Activated naive CD8-positive, alpha-beta T cell treated with anti-CD3 and anti-CD28 coated beads for 36 hours (primary cell): ENCODE results near the gene STRA8. TPM values are rescaled to one million over a fixed set of nuclear protein-coding genes. Genes with fewer than 3 reads are reported as not detected.

Experiments used
- DNase-seq: peaks from one replicate; pipeline ENCODE4 v3.0.0; 2021
- H3K27ac Mint-ChIP-seq: one replicate; pipeline ENCODE4 v1.8.0; 2022; ENCODE audit warnings: mild to moderate bottlenecking, moderate library complexity, mixed read lengths
- H3K27me3 Mint-ChIP-seq: one replicate; pipeline ENCODE4 v1.8.0; 2022; ENCODE audit warnings: mild to moderate bottlenecking, mixed read lengths
- H3K36me3 Mint-ChIP-seq: one replicate; pipeline ENCODE4 v1.8.0; 2021; ENCODE audit warnings: mild to moderate bottlenecking, mixed read lengths
- H3K4me1 Mint-ChIP-seq: one replicate; pipeline ENCODE4 v1.8.0; 2021; ENCODE audit warnings: mixed read lengths
- H3K4me3 Mint-ChIP-seq: one replicate; pipeline ENCODE4 v1.8.0; 2022; ENCODE audit warnings: mild to moderate bottlenecking, moderate library complexity, mixed read lengths
- H3K9me3 Mint-ChIP-seq: one replicate; pipeline ENCODE4 v1.8.0; 2022; ENCODE audit warnings: mixed read lengths
- total RNA-seq, 2 experiments: library from RNA; stranded (reverse); gene quantifications; one replicate each; pipeline ENCODE4 v1.2.3, GENCODE V29; 2021

STRA8 gene
- not detected for total RNA-seq

GRCh38 chr7:135233570-135233969 is at the start of gene STRA8:
TSS of gene STRA8 (plus strand) at chr7:135233838. CDS start at chr7:135240525, 6,687 bp downstream.
- no peak within 1 kb of the TSS for H3K4me3 Mint-ChIP-seq
- H3K9me3 Mint-ChIP-seq = peaks cover under 1% of the 10 kb centered on the region
- H3K36me3 Mint-ChIP-seq = no peaks in the 10 kb centered on the region
- DNase-seq = no peak
- no peaks in the 10 kb centered on the region for H3K27me3 Mint-ChIP-seq
- H3K27ac Mint-ChIP-seq = no peak within 1 kb of the TSS
- H3K4me1 Mint-ChIP-seq = peaks cover 7% of the 10 kb centered on the region

- peaks cover 27% of the 10 kb centered on the region for H3K9me3 Mint-ChIP-seq
- DNase-seq = no peak
- H3K4me3 Mint-ChIP-seq = no peak overlapping the region
- H3K27ac Mint-ChIP-seq = no peak overlapping the region
- no peaks in the 10 kb centered on the region for H3K27me3 Mint-ChIP-seq
- no peaks in the 10 kb centered on the region for H3K4me1 Mint-ChIP-seq
- H3K36me3 Mint-ChIP-seq = peaks cover 73% of the 10 kb centered on the region
Observed at GRCh38 chr7:135184254-135184841, 49.3 kb upstream of the STRA8 start.

GRCh38 chr7:135185471-135186260 is 48.0 kb upstream of the STRA8 start:
- Mint-ChIP-seq H3K9me3 (peaks cover 19% of the 10 kb centered on the region), H3K36me3 (peaks cover 71% of the 10 kb centered on the region), H3K4me1 (no peaks in the 10 kb centered on the region), H3K4me3 (no peak overlapping the region), H3K27me3 (no peaks in the 10 kb centered on the region), H3K27ac (no peak overlapping the region)
- DNase-seq = no peak

GRCh38 chr7:135186261-135186540 is 47.4 kb upstream of the STRA8 start:
- Mint-ChIP-seq H3K27ac (no peak overlapping the region), H3K27me3 (no peaks in the 10 kb centered on the region), H3K4me3 (no peak overlapping the region), H3K36me3 (peaks cover 68% of the 10 kb centered on the region), H3K9me3 (peaks cover 17% of the 10 kb centered on the region), H3K4me1 (no peaks in the 10 kb centered on the region)
- DNase-seq = no peak

GRCh38 chr7:135186841-135187253 is 46.8 kb upstream of the STRA8 start:
- peaks cover 65% of the 10 kb centered on the region for H3K36me3 Mint-ChIP-seq
- DNase-seq = no peak
- H3K4me1 Mint-ChIP-seq = no peaks in the 10 kb centered on the region
- no peak overlapping the region for H3K27ac Mint-ChIP-seq
- H3K9me3 Mint-ChIP-seq = peaks cover 12% of the 10 kb centered on the region
- H3K27me3 Mint-ChIP-seq = no peaks in the 10 kb centered on the region
- H3K4me3 Mint-ChIP-seq = no peak overlapping the region

GRCh38 chr7:135188298-135188984 is 45.2 kb upstream of the STRA8 start:
- H3K9me3 Mint-ChIP-seq = peaks cover 5% of the 10 kb centered on the region
- no peaks in the 10 kb centered on the region for H3K27me3 Mint-ChIP-seq
- no peak overlapping the region for H3K4me3 Mint-ChIP-seq
- no peak overlapping the region for H3K27ac Mint-ChIP-seq
- H3K36me3 Mint-ChIP-seq = peaks cover 55% of the 10 kb centered on the region
- DNase-seq = no peak
- no peaks in the 10 kb centered on the region for H3K4me1 Mint-ChIP-seq

GRCh38 chr7:135189221-135189662 is 44.4 kb upstream of the STRA8 start:
- Mint-ChIP-seq H3K36me3 (peaks cover 51% of the 10 kb centered on the region), H3K4me1 (no peaks in the 10 kb centered on the region), H3K9me3 (no peaks in the 10 kb centered on the region), H3K27me3 (no peaks in the 10 kb centered on the region), H3K27ac (no peak overlapping the region), H3K4me3 (no peak overlapping the region)
- no peak for DNase-seq

GRCh38 chr7:135189961-135190360 is 43.7 kb upstream of the STRA8 start:
- Mint-ChIP-seq H3K9me3 (no peaks in the 10 kb centered on the region), H3K4me1 (no peaks in the 10 kb centered on the region), H3K27ac (no peak overlapping the region), H3K36me3 (peaks cover 45% of the 10 kb centered on the region), H3K4me3 (no peak overlapping the region), H3K27me3 (no peaks in the 10 kb centered on the region)
- no peak for DNase-seq

- DNase-seq = no peak
- no peaks in the 10 kb centered on the region for H3K27me3 Mint-ChIP-seq
- no peaks in the 10 kb centered on the region for H3K9me3 Mint-ChIP-seq
- H3K27ac Mint-ChIP-seq = no peak overlapping the region
- no peak overlapping the region for H3K4me3 Mint-ChIP-seq
- H3K36me3 Mint-ChIP-seq = peaks cover 38% of the 10 kb centered on the region
- H3K4me1 Mint-ChIP-seq = no peaks in the 10 kb centered on the region
Observed at GRCh38 chr7:135190703-135191102, 42.9 kb upstream of the STRA8 start.

GRCh38 chr7:135192914-135193536 is 40.6 kb upstream of the STRA8 start:
- Mint-ChIP-seq H3K4me1 (no peaks in the 10 kb centered on the region), H3K4me3 (no peak overlapping the region), H3K9me3 (no peaks in the 10 kb centered on the region), H3K27me3 (no peaks in the 10 kb centered on the region), H3K27ac (no peak overlapping the region), H3K36me3 (peaks cover 30% of the 10 kb centered on the region)
- no peak for DNase-seq

GRCh38 chr7:135193615-135194081 is 40.0 kb upstream of the STRA8 start:
- Mint-ChIP-seq H3K27me3 (no peaks in the 10 kb centered on the region), H3K36me3 (peaks cover 30% of the 10 kb centered on the region), H3K4me3 (no peak overlapping the region), H3K4me1 (peaks cover 2% of the 10 kb centered on the region), H3K27ac (no peak overlapping the region), H3K9me3 (no peaks in the 10 kb centered on the region)
- DNase-seq = no peak

GRCh38 chr7:135194494-135195095 is 39.0 kb upstream of the STRA8 start:
- no peak for DNase-seq
- H3K27ac Mint-ChIP-seq = no peak overlapping the region
- H3K9me3 Mint-ChIP-seq = no peaks in the 10 kb centered on the region
- H3K4me3 Mint-ChIP-seq = no peak overlapping the region
- no peaks in the 10 kb centered on the region for H3K27me3 Mint-ChIP-seq
- H3K4me1 Mint-ChIP-seq = peaks cover 2% of the 10 kb centered on the region
- peaks cover 30% of the 10 kb centered on the region for H3K36me3 Mint-ChIP-seq

- no peak overlapping the region for H3K27ac Mint-ChIP-seq
- DNase-seq = no peak
- peaks cover 30% of the 10 kb centered on the region for H3K36me3 Mint-ChIP-seq
- peaks cover 2% of the 10 kb centered on the region for H3K4me1 Mint-ChIP-seq
- no peaks in the 10 kb centered on the region for H3K9me3 Mint-ChIP-seq
- no peaks in the 10 kb centered on the region for H3K27me3 Mint-ChIP-seq
- no peak overlapping the region for H3K4me3 Mint-ChIP-seq
Observed at GRCh38 chr7:135195156-135195555, 38.5 kb upstream of the STRA8 start.

GRCh38 chr7:135195968-135196629 is 37.5 kb upstream of the STRA8 start:
- DNase-seq = no peak
- no peaks in the 10 kb centered on the region for H3K27me3 Mint-ChIP-seq
- no peak overlapping the region for H3K27ac Mint-ChIP-seq
- H3K9me3 Mint-ChIP-seq = no peaks in the 10 kb centered on the region
- H3K4me1 Mint-ChIP-seq = peaks cover 2% of the 10 kb centered on the region
- no peak overlapping the region for H3K4me3 Mint-ChIP-seq
- H3K36me3 Mint-ChIP-seq = peaks cover 25% of the 10 kb centered on the region
